Activated effector memory CD4-positive, alpha-beta T cell treated with anti-CD3 and anti-CD28 coated beads, Interleukin-2, amount 50 U/mL, for 16 hours (primary cell): ENCODE measurements around the gene YJEFN3.
A peak's percentile ranks its signal among the peaks of the same experiment; 100 is the strongest.

Experiments
- DNase-seq: peaks from one replicate; pipeline ENCODE4 v3.0.0-alpha.2; 2020

The YJEFN3 gene

GRCh38 chr19:19498255-19498991 lies 30.3 kb upstream of the YJEFN3 start:
- no peak for DNase-seq

GRCh38 chr19:19499272-19499995 lies 29.3 kb upstream of the YJEFN3 start:
- no peak for DNase-seq

- DNase-seq: no peak
Measured at GRCh38 chr19:19500975-19501644, 27.6 kb upstream of the YJEFN3 start.

- DNase-seq: no peak
Measured at GRCh38 chr19:19501798-19502197, 26.9 kb upstream of the YJEFN3 start.

- no peak for DNase-seq
Measured at GRCh38 chr19:19502281-19502680, 26.4 kb upstream of the YJEFN3 start.

- no peak for DNase-seq
Measured at GRCh38 chr19:19502808-19503602, 25.7 kb upstream of the YJEFN3 start.

GRCh38 chr19:19504754-19505668 lies 23.7 kb upstream of the YJEFN3 start:
- no peak for DNase-seq

- no peak for DNase-seq
Measured at GRCh38 chr19:19505669-19506326, 22.9 kb upstream of the YJEFN3 start.

GRCh38 chr19:19506592-19506991 lies 22.1 kb upstream of the YJEFN3 start:
- DNase-seq: no peak

GRCh38 chr19:19507354-19507753 lies 21.4 kb upstream of the YJEFN3 start:
- no peak for DNase-seq

GRCh38 chr19:19508217-19508616 lies 20.5 kb upstream of the YJEFN3 start:
- no peak for DNase-seq

- no peak for DNase-seq
Measured at GRCh38 chr19:19510432-19510831, 18.3 kb upstream of the YJEFN3 start.

- DNase-seq: no peak
Measured at GRCh38 chr19:19513682-19514081, 15.0 kb upstream of the YJEFN3 start.

GRCh38 chr19:19514215-19514657 lies 14.5 kb upstream of the YJEFN3 start:
- no peak for DNase-seq

GRCh38 chr19:19514881-19515641 lies 13.7 kb upstream of the YJEFN3 start, which contains the start of gene TSSK6:
TSS of gene TSSK6 (minus strand) at chr19:19515548. CDS start at chr19:19515427, 121 bp downstream.
- no peak for DNase-seq

- DNase-seq: peak; percentile 98
Measured at GRCh38 chr19:19515642-19516519, 12.8 kb upstream of the YJEFN3 start, which contains the start of gene NDUFA13. TSS of gene NDUFA13 (plus strand) at chr19:19516225. CDS start at chr19:19516239, 14 bp downstream.

- DNase-seq: no peak
Measured at GRCh38 chr19:19517235-19517619, 11.5 kb upstream of the YJEFN3 start.

- no peak for DNase-seq
Measured at GRCh38 chr19:19520989-19521388, 7.7 kb upstream of the YJEFN3 start.

GRCh38 chr19:19523177-19523576 lies 5.5 kb upstream of the YJEFN3 start:
- no peak for DNase-seq
